GM18909 (cell line): ENCODE measurements around the gene GLT1D1.

Experiments
- ATAC-seq: cut with Tn5 transposase; IDR thresholded peaks from one replicate; pipeline ENCODE4 v1.9.1; 2021; ENCODE audit warnings: mild to moderate bottlenecking; ENCODE audit not compliant: unreplicated experiment, poor library complexity

The GLT1D1 gene

GRCh38 chr12:128852026-128852698, 1.1 kb upstream of the GLT1D1 start:
- ATAC-seq = no peak

- ATAC-seq = peak; percentile 56
These were observed 421 bp downstream of the GLT1D1 start for GRCh38 chr12:128853600-128854197.

GRCh38 chr12:128856035-128856790, 2.9 kb downstream of the GLT1D1 start:
- ATAC-seq = no peak

GRCh38 chr12:128856791-128857078, 3.5 kb downstream of the GLT1D1 start:
- ATAC-seq = no peak

GRCh38 chr12:128857133-128857763, 4.0 kb downstream of the GLT1D1 start:
- ATAC-seq = no peak

GRCh38 chr12:128859311-128859710, 6.0 kb downstream of the GLT1D1 start:
- no peak for ATAC-seq

GRCh38 chr12:128861226-128862016, 8.1 kb downstream of the GLT1D1 start:
- ATAC-seq = no peak

GRCh38 chr12:128863957-128864356, 10.7 kb downstream of the GLT1D1 start:
- no peak for ATAC-seq

- no peak for ATAC-seq
These were observed 11.4 kb downstream of the GLT1D1 start for GRCh38 chr12:128864516-128865186.

- no peak for ATAC-seq
These were observed 14.2 kb downstream of the GLT1D1 start for GRCh38 chr12:128867466-128867865.

- ATAC-seq = no peak
These were observed 18.2 kb downstream of the GLT1D1 start for GRCh38 chr12:128871516-128871892.

- no peak for ATAC-seq
These were observed 19.0 kb downstream of the GLT1D1 start for GRCh38 chr12:128872303-128872702.

- ATAC-seq = no peak
These were observed 23.3 kb downstream of the GLT1D1 start for GRCh38 chr12:128876559-128876958.

- ATAC-seq = no peak
These were observed 26.9 kb downstream of the GLT1D1 start for GRCh38 chr12:128879898-128880764.

GRCh38 chr12:128891856-128892255, 38.6 kb downstream of the GLT1D1 start:
- ATAC-seq = no peak

- ATAC-seq = no peak
These were observed 50.0 kb downstream of the GLT1D1 start for GRCh38 chr12:128903236-128903635.

GRCh38 chr12:128905003-128905544, 51.8 kb downstream of the GLT1D1 start:
- ATAC-seq = no peak

- ATAC-seq = no peak
These were observed 53.3 kb downstream of the GLT1D1 start for GRCh38 chr12:128906485-128907137.
